Measurements from ENCODE around the gene RPL27A.
A peak's percentile ranks its signal among the peaks of the same experiment; 100 is the strongest.
"Not testable (repeated sequence)": the region's sequence is repeated elsewhere in the genome, so short reads cannot be mapped to it uniquely, and the experiment has no call there.

The RPL27A gene

GRCh38 chr11:8682303-8683114 lies at the start of gene RPL27A, which contains the start of gene TRIM66:
RPL27A (plus strand) TSS chr11:8682792; CDS start chr11:8682814, 22 bp downstream.
TRIM66 (minus strand) TSS chr11:8682665; CDS start chr11:8672274, 10,391 bp downstream.
- DNase-seq: peak; percentile 100

GRCh38 chr11:8634498-8634897 lies 48.1 kb upstream of the RPL27A start:
- DNase-seq: no peak

GRCh38 chr11:8636127-8636526 lies 46.5 kb upstream of the RPL27A start:
- no peak for DNase-seq

GRCh38 chr11:8638300-8638699 lies 44.3 kb upstream of the RPL27A start:
- DNase-seq: no peak

GRCh38 chr11:8639655-8640054 lies 42.9 kb upstream of the RPL27A start:
- no peak for DNase-seq

- DNase-seq: no peak
Observed at GRCh38 chr11:8640267-8640906, 42.2 kb upstream of the RPL27A start.

- peak in 1 of 2 experiments; percentile 24 for DNase-seq
Observed at GRCh38 chr11:8641332-8641731, 41.3 kb upstream of the RPL27A start.

- no peak for DNase-seq
Observed at GRCh38 chr11:8642196-8642841, 40.3 kb upstream of the RPL27A start.

- DNase-seq: no peak
Observed at GRCh38 chr11:8646873-8647272, 35.7 kb upstream of the RPL27A start.

- no peak for DNase-seq
Observed at GRCh38 chr11:8649361-8649760, 33.2 kb upstream of the RPL27A start.

- DNase-seq: no peak
Observed at GRCh38 chr11:8650401-8650990, 32.1 kb upstream of the RPL27A start.

- no peak for DNase-seq
Observed at GRCh38 chr11:8652140-8652539, 30.5 kb upstream of the RPL27A start.

GRCh38 chr11:8654503-8654902 lies 28.1 kb upstream of the RPL27A start:
- no peak for DNase-seq

- no peak for DNase-seq
Observed at GRCh38 chr11:8656291-8656690, 26.3 kb upstream of the RPL27A start.

- no peak for DNase-seq
Observed at GRCh38 chr11:8658321-8659057, 24.1 kb upstream of the RPL27A start.

GRCh38 chr11:8661001-8661795 lies 21.4 kb upstream of the RPL27A start:
- no peak for DNase-seq

GRCh38 chr11:8665222-8665621 lies 17.4 kb upstream of the RPL27A start:
- DNase-seq: no peak

GRCh38 chr11:8670081-8670480 lies 12.5 kb upstream of the RPL27A start:
- DNase-seq: not testable (repeated sequence)

GRCh38 chr11:8671193-8671612 lies 11.4 kb upstream of the RPL27A start:
- DNase-seq: no peak

GRCh38 chr11:8671651-8672062 lies 10.9 kb upstream of the RPL27A start:
- DNase-seq: no peak

- no peak for DNase-seq
Observed at GRCh38 chr11:8672346-8672745, 10.2 kb upstream of the RPL27A start.

GRCh38 chr11:8674859-8675258 lies 7.7 kb upstream of the RPL27A start:
- DNase-seq: no peak
